Measurements from ENCODE around the gene BOC. TPM values are rescaled to one million over a fixed set of nuclear protein-coding genes. Genes with fewer than 3 reads are reported as not detected.

Gene BOC
- total and polyA plus RNA-seq, 10 of the 15 experiments (the other 5 are each of a cell fraction or from before 2014, with no cell fraction given), result 0.18 TPM; not detected in 9

- no peak overlapping the region for H2AFZ ChIP-seq (ENCODE audit: control insufficient read depth, low read depth, low read length)
- intact Hi-C loops (cut with micrococcal nuclease; ENCODE audit: unreplicated experiment) (no loop called here), in situ Hi-C loops (cut with MboI) (no loop called here)
- no peaks in the 10 kb centered on the region for H4K20me1 ChIP-seq (ENCODE audit: control insufficient read depth, insufficient read depth)
- FAIRE-seq (no peak), ATAC-seq (no peak), DNase-seq (ENCODE audit: low read depth, low spot score) (no peak)
- no peak overlapping the region for H3K4me2 ChIP-seq (ENCODE audit: control insufficient read depth, insufficient read depth)
- CTCF ChIA-PET, result no interaction called here
- no peaks in the 10 kb centered on the region for H3K9me3 ChIP-seq (replicated peaks; ENCODE audit: control insufficient read depth, insufficient read depth, low read length)
- no peak for TF ChIP-seq PRDM15 (CRISPR knock-in tag; IDR thresholded peaks at IDR 0.05)
- no peak for TF ChIP-seq NFIC (IDR thresholded peaks at IDR 0.05; ENCODE audit: low read depth, low read length)
- no peak for TF ChIP-seq MLLT1 (IDR thresholded peaks at IDR 0.05)
- no peak for TF ChIP-seq ZNF592 (IDR thresholded peaks at IDR 0.05)
- TF ChIP-seq EED (IDR thresholded peaks at IDR 0.05; ENCODE audit: low read depth), result no peak
- no peak for TF ChIP-seq MYB (IDR thresholded peaks at IDR 0.05; ENCODE audit: borderline replicate concordance, low read depth, low read length)
- no peak for TF ChIP-seq ASH2L (IDR thresholded peaks at IDR 0.05; ENCODE audit: borderline replicate concordance, low read depth)
- no peak for TF ChIP-seq CHD1 (IDR thresholded peaks at IDR 0.05; ENCODE audit: low read depth, low read length)
- H3K27me3 ChIP-seq (replicated peaks in 1 of 2; ENCODE audit: control insufficient read depth in 2 of 2, insufficient read depth in 2 of 2, low read length in 1 of 2), result no peaks in the 10 kb centered on the region
- RAD21 ChIA-PET (ENCODE audit: unreplicated experiment), result no interaction called here
- no peaks in the 10 kb centered on the region for H3K4me1 ChIP-seq (ENCODE audit: control insufficient read depth, insufficient read depth, low read length)
- SMC1A ChIA-PET (ENCODE audit: uncharacterized antibody, unreplicated experiment), result no interaction called here
- no TSS peak for BruUV-seq (replicated peaks)
- POLR2A ChIA-PET, result no interaction called here
- H3K36me3 ChIP-seq (ENCODE audit: control insufficient read depth in 2 of 2, insufficient read depth in 2 of 2, low read length in 1 of 2), result no peaks in the 10 kb centered on the region
- H3K79me2 ChIP-seq (ENCODE audit: control insufficient read depth, insufficient read depth, low read length), result no peaks in the 10 kb centered on the region
- H3K9ac ChIP-seq (ENCODE audit: control insufficient read depth, insufficient read depth, low read length), result no peak overlapping the region
- no peak overlapping the region for H3K27ac ChIP-seq (ENCODE audit: control insufficient read depth, insufficient read depth)
- no peak overlapping the region for H3K4me3 ChIP-seq
Measured at GRCh38 chr3:113331187-113331586, 119.8 kb downstream of the BOC start.

Data from GM12878 (cell line).